Neural progenitor cell (in vitro differentiated cells): ENCODE measurements around the gene HLA-DOB. TPM values are rescaled to one million over a fixed set of nuclear protein-coding genes. Genes with fewer than 3 reads are reported as not detected.

Source experiments
- total RNA-seq: library from RNA; depleted of rRNA; stranded (reverse); fragments of >200 nt; gene quantifications from 2 replicates; pipeline ENCODE4 v1.2.3, GENCODE V29; 2015; ENCODE audit warnings: low replicate concordance

Gene HLA-DOB
- total RNA-seq, 1 donor from 2014 or later: 2.6 TPM

Other genes starting within 250 kb of the HLA-DOB start
- 4.7 and 15.1 TPM in 2 replicates for gene HLA-DRB1, start 227.2 kb downstream of the HLA-DOB start, total RNA-seq
- gene HLA-DQA1, start 179.6 kb downstream of the HLA-DOB start, total RNA-seq: not detected in 2 replicates
- 4.7 and 6.6 TPM in 2 replicates for gene HLA-DQB1, start 150.3 kb downstream of the HLA-DOB start, total RNA-seq
- gene HLA-DQA2, start 75.6 kb downstream of the HLA-DOB start, total RNA-seq: not detected in 2 replicates
- gene HLA-DQB2, start 53.5 kb downstream of the HLA-DOB start, total RNA-seq: not detected in 2 replicates
- 2.8 and 2.9 TPM in 2 replicates for gene TAP2, start 21.7 kb upstream of the HLA-DOB start, total RNA-seq
- gene PSMB8, start 27.0 kb upstream of the HLA-DOB start, total RNA-seq: 2.0 and 2.2 TPM in 2 replicates
- 6.2 and 6.5 TPM in 2 replicates for gene TAP1, start 36.7 kb upstream of the HLA-DOB start, total RNA-seq
- gene PSMB9, start 37.2 kb upstream of the HLA-DOB start, total RNA-seq: not detected in 2 replicates
- 4.3 and 4.5 TPM in 2 replicates for gene HLA-DMB, start 124.0 kb upstream of the HLA-DOB start, total RNA-seq
- gene HLA-DMA, start 136.1 kb upstream of the HLA-DOB start, total RNA-seq: 5.1 and 11.9 TPM in 2 replicates
- gene BRD2, start 151.6 kb upstream of the HLA-DOB start, total RNA-seq: 202 and 211 TPM in 2 replicates
- gene HLA-DOA, start 192.6 kb upstream of the HLA-DOB start, total RNA-seq: 38.0 and 52.2 TPM in 2 replicates